Mesenchymal stem cell (in vitro differentiated cells and primary cell): ENCODE measurements around the gene NOC2L.

Source experiments
- DNase-seq: peaks from one replicate; pipeline ENCODE4 v3.0.0-alpha.2; 2013
- H2AFZ ChIP-seq: one replicate; pipeline ENCODE4 v1.6.1; 2013; ENCODE audit warnings: low read depth, mild to moderate bottlenecking, control low read depth, inconsistent platforms, low read length, moderate library complexity
- H2AK5ac ChIP-seq: 2 replicates; pipeline ENCODE4 v1.6.1; 2013; ENCODE audit warnings: low read length, moderate library complexity, mild to moderate bottlenecking, inconsistent platforms; ENCODE audit not compliant: severe bottlenecking
- H2BK120ac ChIP-seq: one replicate; pipeline ENCODE4 v1.6.1; 2013; ENCODE audit warnings: low read depth, mild to moderate bottlenecking, inconsistent platforms, low read length, moderate library complexity
- H2BK12ac ChIP-seq, 2 experiments: one replicate each; pipeline ENCODE4 v1.6.1; 2013; ENCODE audit warnings: inconsistent platforms in 2 of 2, low read length in 2 of 2, mild to moderate bottlenecking in 2 of 2, moderate library complexity in 2 of 2, control low read depth in 1 of 2
- H2BK15ac ChIP-seq: one replicate; pipeline ENCODE4 v1.6.1; 2013; ENCODE audit warnings: mild to moderate bottlenecking, low read depth, inconsistent platforms; ENCODE audit not compliant: poor library complexity, severe bottlenecking
- H2BK5ac ChIP-seq: 2 replicates; pipeline ENCODE4 v1.6.1; 2013; ENCODE audit warnings: low read depth, mild to moderate bottlenecking, low read length, control low read depth, inconsistent platforms; ENCODE audit not compliant: poor library complexity, severe bottlenecking
- H3K14ac ChIP-seq, 2 experiments: one replicate each; pipeline ENCODE4 v1.6.1; 2013; ENCODE audit warnings: inconsistent platforms in 2 of 2, low read length in 2 of 2, control low read depth in 1 of 2, mild to moderate bottlenecking in 1 of 2, moderate library complexity in 1 of 2
- H3K18ac ChIP-seq, 2 experiments: one replicate each; pipeline ENCODE4 v1.6.1; 2013; ENCODE audit warnings: inconsistent platforms in 2 of 2, low read length in 2 of 2, control low read depth in 1 of 2, low read depth in 1 of 2, mild to moderate bottlenecking in 1 of 2
- H3K23ac ChIP-seq, 2 experiments: one replicate each; pipeline ENCODE4 v1.6.1; 2013; ENCODE audit warnings: inconsistent platforms in 2 of 2, low read length in 2 of 2, mild to moderate bottlenecking in 2 of 2, moderate library complexity in 2 of 2, control low read depth in 1 of 2
- H3K27ac ChIP-seq: 2 replicates; pipeline ENCODE4 v1.5.1; 2013; ENCODE audit warnings: mild to moderate bottlenecking, moderate library complexity, low read length, control low read depth, inconsistent platforms; ENCODE audit not compliant: poor library complexity, severe bottlenecking
- H3K27me3 ChIP-seq, 2 experiments: 2 replicates each; pipeline versions ENCODE4 v1.6.1 to v1.7.0; 2013; ENCODE audit warnings: low read length in 2 of 2, mild to moderate bottlenecking in 2 of 2, moderate library complexity in 2 of 2, control low read depth in 1 of 2, inconsistent platforms in 1 of 2; ENCODE audit not compliant: control insufficient read depth in 1 of 2, insufficient read depth in 1 of 2
- H3K36me3 ChIP-seq, 2 experiments: 2 replicates each; pipeline versions ENCODE4 v1.6.1 to v1.7.0; 2013; ENCODE audit warnings: low read length in 2 of 2, control low read depth in 1 of 2, inconsistent platforms in 1 of 2, low read depth in 1 of 2, mild to moderate bottlenecking in 1 of 2; ENCODE audit not compliant: insufficient read depth in 2 of 2, control insufficient read depth in 1 of 2
- H3K4ac ChIP-seq, 2 experiments: one replicate each; pipeline ENCODE4 v1.6.1; 2013; ENCODE audit warnings: inconsistent platforms in 2 of 2, low read length in 2 of 2, mild to moderate bottlenecking in 2 of 2, moderate library complexity in 2 of 2, control low read depth in 1 of 2, low read depth in 1 of 2
- H3K4me1 ChIP-seq: 2 replicates; pipeline ENCODE4 v1.6.1; 2013; ENCODE audit warnings: low read depth, low read length, control low read depth; ENCODE audit not compliant: control insufficient read depth, insufficient read depth
- H3K4me2 ChIP-seq: 2 replicates; pipeline ENCODE4 v1.6.1; 2013; ENCODE audit warnings: low read length, mild to moderate bottlenecking, inconsistent platforms; ENCODE audit not compliant: poor library complexity, severe bottlenecking
- H3K4me3 ChIP-seq, 2 experiments: 2 replicates each; pipeline versions ENCODE4 v1.5.1 to v1.7.0; 2013; ENCODE audit warnings: low read length in 2 of 2, mild to moderate bottlenecking in 2 of 2, control low read depth in 1 of 2, low read depth in 1 of 2; ENCODE audit not compliant: insufficient read depth in 1 of 2
- H3K79me1 ChIP-seq: replicated peaks from 2 replicates; pipeline ENCODE4 v1.6.1; 2013; ENCODE audit warnings: mild to moderate bottlenecking, control low read depth, low read length, inconsistent platforms; ENCODE audit not compliant: poor library complexity, severe bottlenecking
- H3K9ac ChIP-seq: 2 replicates; pipeline ENCODE4 v1.7.0; 2013; ENCODE audit warnings: mild to moderate bottlenecking, low read length, moderate library complexity
- H3K9me3 ChIP-seq: 2 replicates; pipeline ENCODE4 v1.7.0; 2013; ENCODE audit warnings: mild to moderate bottlenecking, low read length; ENCODE audit not compliant: control insufficient read depth
- H4K8ac ChIP-seq: one replicate; pipeline ENCODE4 v1.6.1; 2013; ENCODE audit warnings: inconsistent platforms, mild to moderate bottlenecking, low read length, moderate library complexity
- H4K91ac ChIP-seq: one replicate; pipeline ENCODE4 v1.6.1; 2013; ENCODE audit warnings: mild to moderate bottlenecking, low read length, inconsistent platforms
- WGBS: methylation state at CpG from one replicate; pipeline ENCODE4 v1.1.7; 2013; ENCODE audit warnings: mixed read lengths; 5-methylcytosine and 5-hydroxymethylcytosine counted together

NOC2L gene

DNA sequence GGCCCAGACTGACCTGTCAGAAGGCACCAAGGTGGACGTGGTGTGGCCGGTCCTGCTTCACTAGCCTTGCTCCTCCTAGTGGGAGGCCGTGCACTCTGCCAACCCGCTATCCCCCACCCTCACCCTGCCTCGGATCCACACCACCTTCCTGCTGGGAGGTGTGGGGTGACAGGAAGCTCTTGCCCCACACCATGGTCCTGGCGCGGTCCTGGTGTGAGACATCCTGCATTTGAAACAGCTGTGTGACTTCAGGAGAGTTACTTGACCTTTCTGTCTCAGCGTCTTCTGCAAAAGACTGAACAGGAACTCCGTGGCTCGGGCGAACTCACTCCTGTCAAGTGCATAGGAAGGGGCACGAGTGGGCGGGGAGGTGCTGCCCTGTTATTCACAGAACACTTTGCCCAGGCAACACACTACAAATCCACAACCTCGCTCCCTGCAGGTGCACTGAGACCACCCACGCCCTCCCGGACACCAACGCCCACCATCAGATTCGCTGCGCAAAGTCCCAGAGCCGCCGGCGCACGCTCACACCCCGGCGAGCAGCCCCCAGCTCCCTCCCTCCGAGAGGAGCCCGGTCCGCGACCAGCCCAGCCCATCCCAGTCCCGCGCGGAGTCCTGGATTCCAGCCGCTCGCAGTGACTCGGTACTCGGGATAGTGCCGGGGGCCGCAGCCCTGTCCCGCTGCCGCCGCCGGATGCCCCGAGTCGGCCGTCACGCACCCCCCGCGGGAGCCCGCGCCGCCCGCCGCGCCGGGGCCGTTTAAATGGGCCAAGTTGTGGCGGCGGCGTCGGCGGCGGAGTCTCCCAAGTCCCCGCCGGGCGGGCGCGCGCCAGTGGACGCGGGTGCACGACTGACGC lies 35.7 kb downstream of the NOC2L start, which contains the start of gene SAMD11:
Gene SAMD11, plus strand, starts transcription at position 793 of the 860 bp plus-strand sequence. CDS start 509 bp downstream, outside the sequence.
- DNase-seq, result peak; percentile 84

DNA sequence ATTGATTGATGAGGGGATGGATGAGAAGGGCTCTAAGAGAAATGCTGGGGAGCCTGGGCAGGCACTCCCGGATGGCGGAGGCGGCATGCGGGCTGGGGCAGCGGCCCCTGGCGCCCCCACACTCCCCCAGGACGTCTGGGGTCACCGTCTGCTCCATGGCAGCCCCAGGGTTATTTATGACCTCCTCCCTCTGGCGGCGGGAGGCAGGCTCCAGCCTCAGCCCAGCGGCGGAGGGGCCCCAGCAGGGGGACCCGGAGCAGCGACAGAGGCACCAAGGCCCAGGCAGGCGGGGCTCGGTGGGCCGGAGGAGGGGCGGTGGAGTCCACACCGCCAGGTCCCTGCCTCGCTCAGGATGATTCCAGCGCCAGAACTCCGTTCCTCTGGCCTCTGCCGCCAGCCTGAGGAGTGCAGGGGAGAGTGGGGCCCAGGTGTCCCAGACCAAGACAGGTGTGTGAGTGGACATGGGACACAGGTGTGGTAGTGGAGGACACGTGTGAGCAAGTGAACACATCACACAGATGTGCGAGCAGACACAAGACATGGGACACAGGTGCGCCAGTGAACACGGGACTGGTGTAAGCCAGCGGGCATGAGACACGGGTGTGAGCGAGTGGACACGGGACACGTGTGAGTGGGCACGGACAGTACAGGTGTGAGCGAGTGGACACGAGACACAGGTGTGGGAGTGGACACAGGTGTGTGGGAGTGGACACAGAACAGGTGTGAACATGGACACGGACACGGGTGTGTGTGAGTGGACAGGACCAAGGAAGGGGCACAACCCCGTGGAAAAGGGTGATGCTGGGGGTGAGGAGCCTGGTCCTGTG lies 37.8 kb downstream of the NOC2L start:
- Histone ChIP-seq H3K79me1 (no peaks in the 10 kb centered on the region), H3K9me3 (no peaks in the 10 kb centered on the region), H2BK15ac (no peak overlapping the region), H2BK120ac (no peak overlapping the region), H4K8ac (no peak overlapping the region), H2AFZ (no peak overlapping the region), H3K14ac (peak overlapping the region in 1 of 2 experiments; percentile 93), H3K9ac (no peak overlapping the region), H3K4me1 (peaks cover 55% of the 10 kb centered on the region), H2BK5ac (no peak overlapping the region), H3K27ac (no peak overlapping the region), H3K4me3 (peak overlapping the region in 1 of 2 experiments; percentile 24), H2BK12ac (peak overlapping the region in 1 of 2 experiments; percentile 99), H3K27me3 (peaks cover 71 to 80% of the 10 kb centered on the region in 2 experiments), H3K18ac (peak overlapping the region in 1 of 2 experiments; percentile 92), H3K4me2 (peak overlapping the region; percentile 41), H4K91ac (peak overlapping the region; percentile 92), H3K23ac (peak overlapping the region in 1 of 2 experiments; percentile 46), H3K4ac (peak overlapping the region; percentile 9 to 68), H2AK5ac (no peak overlapping the region), H3K36me3 (peaks cover 0 to 2% of the 10 kb centered on the region in 2 experiments)
- 33% methylated on average over 38 of the region's 38 CpGs for WGBS
- DNase-seq, result peak; percentile 86

More for the DNA sequence above, 35.7 kb downstream of the NOC2L start, which contains the start of gene SAMD11:
- H2BK5ac ChIP-seq, result no peak within 1 kb of the TSS
- WGBS, result 3% methylated on average over 70 of the region's 72 CpGs
- H2BK12ac ChIP-seq, result peak within 1 kb of the TSS in 1 of 2 experiments; percentile 95
- H3K4me2 ChIP-seq, result peak within 1 kb of the TSS; percentile 72
- no peak within 1 kb of the TSS for H2AK5ac ChIP-seq
- H2AFZ ChIP-seq, result peak within 1 kb of the TSS; percentile 7
- peak within 1 kb of the TSS; percentile 79 for H2BK15ac ChIP-seq
- H3K4me1 ChIP-seq, result peaks cover 54% of the 10 kb centered on the region
- peak within 1 kb of the TSS; percentile 23 for H2BK120ac ChIP-seq
- H3K4ac ChIP-seq, result peak within 1 kb of the TSS; percentile 17 to 82
- peak within 1 kb of the TSS; percentile 70 for H4K91ac ChIP-seq
- peak within 1 kb of the TSS in 1 of 2 experiments; percentile 66 for H3K14ac ChIP-seq
- peak within 1 kb of the TSS; percentile 52 to 92 for H3K18ac ChIP-seq
- H3K4me3 ChIP-seq, result peak within 1 kb of the TSS; percentile 46 to 61
- H3K9me3 ChIP-seq, result no peaks in the 10 kb centered on the region
- H3K79me1 ChIP-seq, result no peaks in the 10 kb centered on the region
- H3K9ac ChIP-seq, result no peak within 1 kb of the TSS
- H4K8ac ChIP-seq, result peak within 1 kb of the TSS; percentile 38
- peak within 1 kb of the TSS in 1 of 2 experiments; percentile 97 for H3K23ac ChIP-seq
- peaks cover 70 to 72% of the 10 kb centered on the region in 2 experiments for H3K27me3 ChIP-seq
- H3K36me3 ChIP-seq, result peaks cover 0 to 2% of the 10 kb centered on the region in 2 experiments
- no peak within 1 kb of the TSS for H3K27ac ChIP-seq

DNA sequence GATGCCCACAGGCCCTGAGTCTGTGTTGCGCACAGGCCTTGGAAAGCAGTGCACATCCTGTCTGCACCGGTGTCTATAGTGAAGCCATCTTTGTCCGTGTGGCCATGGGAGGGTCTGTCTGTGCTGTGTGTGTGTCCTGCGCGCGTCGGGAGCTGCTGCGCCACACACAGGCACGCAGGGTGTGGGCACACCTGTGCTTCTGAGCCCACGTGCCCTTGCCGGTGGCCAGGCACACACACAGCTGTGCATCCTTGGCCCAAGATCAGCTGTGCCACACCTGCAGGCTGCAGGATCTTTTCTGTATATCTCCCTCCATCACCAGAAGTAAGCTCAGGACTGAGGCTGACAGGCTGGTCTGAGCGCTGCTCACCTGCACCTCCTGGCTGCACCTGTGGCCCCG lies 38.5 kb downstream of the NOC2L start:
- Histone ChIP-seq H4K91ac (no peak overlapping the region), H3K4me2 (peak overlapping the region; percentile 41), H2BK15ac (no peak overlapping the region), H3K9ac (no peak overlapping the region), H3K4me3 (no peak overlapping the region), H3K79me1 (no peaks in the 10 kb centered on the region), H2AFZ (no peak overlapping the region), H3K9me3 (no peaks in the 10 kb centered on the region), H3K27ac (no peak overlapping the region), H2BK5ac (no peak overlapping the region), H2BK120ac (no peak overlapping the region), H3K14ac (peak overlapping the region in 1 of 2 experiments; percentile 79), H3K4ac (no peak overlapping the region), H3K27me3 (peaks cover 71 to 80% of the 10 kb centered on the region in 2 experiments), H3K4me1 (peaks cover 50% of the 10 kb centered on the region), H3K18ac (peak overlapping the region in 1 of 2 experiments; percentile 90), H3K23ac (peak overlapping the region in 1 of 2 experiments; percentile 1), H2BK12ac (peak overlapping the region in 1 of 2 experiments; percentile 94), H2AK5ac (no peak overlapping the region), H4K8ac (no peak overlapping the region), H3K36me3 (peaks cover 0 to under 1% of the 10 kb centered on the region in 2 experiments)
- WGBS, result 55% methylated on average over 11 of the region's 13 CpGs
- no peak for DNase-seq
